HL-60 (cell line): ENCODE data around the gene ADAR.

Experiments used
- DNase-seq, 2 experiments: peaks; one replicate each; pipeline ENCODE4 v3.0.0-alpha.2; 2010 to 2020; ENCODE audit warnings: low read depth in 1 of 2, low spot score in 1 of 2
- H3K27ac ChIP-seq: fragments of 250-450 bp; sonication (Bioruptor Pico); replicated peaks from 2 replicates; pipeline ENCODE4 v1.5.1; 2020; ENCODE audit warnings: mild to moderate bottlenecking, moderate library complexity
- H3K27me3 ChIP-seq: fragments of 250-450 bp; sonication (Bioruptor Pico); 2 replicates; pipeline ENCODE4 v1.5.1; 2021; ENCODE audit warnings: mild to moderate bottlenecking, moderate library complexity; ENCODE audit not compliant: insufficient read depth, poor library complexity, severe bottlenecking
- H3K4me3 ChIP-seq: replicated peaks from 2 replicates; pipeline ENCODE4 v1.5.1; 2011; ENCODE audit warnings: mild to moderate bottlenecking, control low read depth, low read length; ENCODE audit not compliant: insufficient read depth
- GABPA ChIP-seq: IDR thresholded peaks from 2 replicates; pipeline ENCODE4 v1.6.1; 2012; ENCODE audit warnings: low read depth
- POLR2AphosphoS5 ChIP-seq: IDR thresholded peaks from 2 replicates; pipeline ENCODE4 v1.6.1; 2012; ENCODE audit warnings: low read depth
- SPI1 ChIP-seq: IDR thresholded peaks from 2 replicates; pipeline ENCODE4 v1.6.1; 2012; ENCODE audit warnings: low read depth, mild to moderate bottlenecking, borderline replicate concordance
- TF ChIP-seq, protein P1 (sequence below): IDR thresholded peaks from one replicate; pipeline ENCODE4 v1.5.1; 2011; ENCODE audit warnings: low read length, control low read depth, inconsistent platforms; ENCODE audit not compliant: insufficient read depth
- TF ChIP-seq, protein P2 (sequence below): IDR thresholded peaks from 2 replicates; pipeline ENCODE4 v1.6.1; 2012; ENCODE audit warnings: low read depth; ENCODE audit not compliant: insufficient replicate concordance

The ADAR gene

DNA sequence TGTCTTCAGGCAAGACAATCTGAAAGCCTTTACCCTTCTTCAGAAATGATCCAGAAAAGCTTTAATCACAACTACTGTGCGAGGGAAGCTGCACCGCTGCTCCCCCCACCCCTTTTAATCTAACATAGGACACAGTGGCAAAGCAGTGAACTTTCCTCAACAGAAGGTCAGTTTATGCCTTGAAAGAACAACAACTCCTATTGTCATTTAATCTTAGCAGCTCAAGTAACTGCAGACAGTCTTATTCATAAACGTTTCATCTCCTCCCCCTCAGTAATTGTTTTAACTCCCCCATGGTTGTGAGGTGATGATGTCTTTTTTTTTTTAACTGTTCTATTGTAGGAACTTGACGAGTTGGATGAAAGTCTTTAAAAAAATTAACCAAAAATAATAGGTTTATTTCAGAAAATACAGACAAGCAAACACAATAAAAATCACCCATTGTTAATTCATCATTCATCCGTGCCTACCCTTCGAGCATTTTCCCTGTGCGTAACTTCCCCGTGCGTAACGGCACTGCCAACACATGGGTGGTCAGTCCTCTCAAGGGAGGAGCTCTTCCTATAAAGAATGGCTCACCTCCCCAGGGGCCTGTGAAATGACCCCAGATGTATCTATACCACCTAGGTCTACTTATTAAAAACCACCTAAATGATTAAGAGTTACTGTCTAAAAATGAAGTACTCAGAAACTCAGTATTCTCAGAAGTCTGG lies 3.3 kb upstream of the ADAR start:
- no peaks in the 10 kb centered on the region for H3K27me3 ChIP-seq
- H3K4me3 ChIP-seq, result no peak overlapping the region
- no peak for DNase-seq
- TF ChIP-seq POLR2AphosphoS5, result no peak
- no peak for TF ChIP-seq GABPA
- TF ChIP-seq, protein P1, sequence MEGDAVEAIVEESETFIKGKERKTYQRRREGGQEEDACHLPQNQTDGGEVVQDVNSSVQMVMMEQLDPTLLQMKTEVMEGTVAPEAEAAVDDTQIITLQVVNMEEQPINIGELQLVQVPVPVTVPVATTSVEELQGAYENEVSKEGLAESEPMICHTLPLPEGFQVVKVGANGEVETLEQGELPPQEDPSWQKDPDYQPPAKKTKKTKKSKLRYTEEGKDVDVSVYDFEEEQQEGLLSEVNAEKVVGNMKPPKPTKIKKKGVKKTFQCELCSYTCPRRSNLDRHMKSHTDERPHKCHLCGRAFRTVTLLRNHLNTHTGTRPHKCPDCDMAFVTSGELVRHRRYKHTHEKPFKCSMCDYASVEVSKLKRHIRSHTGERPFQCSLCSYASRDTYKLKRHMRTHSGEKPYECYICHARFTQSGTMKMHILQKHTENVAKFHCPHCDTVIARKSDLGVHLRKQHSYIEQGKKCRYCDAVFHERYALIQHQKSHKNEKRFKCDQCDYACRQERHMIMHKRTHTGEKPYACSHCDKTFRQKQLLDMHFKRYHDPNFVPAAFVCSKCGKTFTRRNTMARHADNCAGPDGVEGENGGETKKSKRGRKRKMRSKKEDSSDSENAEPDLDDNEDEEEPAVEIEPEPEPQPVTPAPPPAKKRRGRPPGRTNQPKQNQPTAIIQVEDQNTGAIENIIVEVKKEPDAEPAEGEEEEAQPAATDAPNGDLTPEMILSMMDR, result no peak
- TF ChIP-seq, protein P2, sequence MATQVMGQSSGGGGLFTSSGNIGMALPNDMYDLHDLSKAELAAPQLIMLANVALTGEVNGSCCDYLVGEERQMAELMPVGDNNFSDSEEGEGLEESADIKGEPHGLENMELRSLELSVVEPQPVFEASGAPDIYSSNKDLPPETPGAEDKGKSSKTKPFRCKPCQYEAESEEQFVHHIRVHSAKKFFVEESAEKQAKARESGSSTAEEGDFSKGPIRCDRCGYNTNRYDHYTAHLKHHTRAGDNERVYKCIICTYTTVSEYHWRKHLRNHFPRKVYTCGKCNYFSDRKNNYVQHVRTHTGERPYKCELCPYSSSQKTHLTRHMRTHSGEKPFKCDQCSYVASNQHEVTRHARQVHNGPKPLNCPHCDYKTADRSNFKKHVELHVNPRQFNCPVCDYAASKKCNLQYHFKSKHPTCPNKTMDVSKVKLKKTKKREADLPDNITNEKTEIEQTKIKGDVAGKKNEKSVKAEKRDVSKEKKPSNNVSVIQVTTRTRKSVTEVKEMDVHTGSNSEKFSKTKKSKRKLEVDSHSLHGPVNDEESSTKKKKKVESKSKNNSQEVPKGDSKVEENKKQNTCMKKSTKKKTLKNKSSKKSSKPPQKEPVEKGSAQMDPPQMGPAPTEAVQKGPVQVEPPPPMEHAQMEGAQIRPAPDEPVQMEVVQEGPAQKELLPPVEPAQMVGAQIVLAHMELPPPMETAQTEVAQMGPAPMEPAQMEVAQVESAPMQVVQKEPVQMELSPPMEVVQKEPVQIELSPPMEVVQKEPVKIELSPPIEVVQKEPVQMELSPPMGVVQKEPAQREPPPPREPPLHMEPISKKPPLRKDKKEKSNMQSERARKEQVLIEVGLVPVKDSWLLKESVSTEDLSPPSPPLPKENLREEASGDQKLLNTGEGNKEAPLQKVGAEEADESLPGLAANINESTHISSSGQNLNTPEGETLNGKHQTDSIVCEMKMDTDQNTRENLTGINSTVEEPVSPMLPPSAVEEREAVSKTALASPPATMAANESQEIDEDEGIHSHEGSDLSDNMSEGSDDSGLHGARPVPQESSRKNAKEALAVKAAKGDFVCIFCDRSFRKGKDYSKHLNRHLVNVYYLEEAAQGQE, result no peak
- TF ChIP-seq SPI1, result no peak
- H3K27ac ChIP-seq, result peak overlapping the region; percentile 6; the same call in 1 of the 2 replicates

GRCh38 chr1:154609398-154610380 lies 1.7 kb upstream of the ADAR start:
- DNase-seq, result no peak
- TF ChIP-seq SPI1 (no peak), GABPA (no peak)
- TF ChIP-seq, protein P1, result no peak
- H3K27me3 ChIP-seq, result no peaks in the 10 kb centered on the region
- no peak overlapping the region for H3K27ac ChIP-seq
- H3K4me3 ChIP-seq, result no peak overlapping the region

- H3K27me3 ChIP-seq, result no peaks in the 10 kb centered on the region
- H3K27ac ChIP-seq, result peak overlapping the region; percentile 64
- H3K4me3 ChIP-seq, result peak overlapping the region; percentile 60
- no peak for TF ChIP-seq POLR2AphosphoS5
- no peak for TF ChIP-seq GABPA
- TF ChIP-seq, protein P1, result no peak
- TF ChIP-seq SPI1, result no peak
- TF ChIP-seq, protein P2, result peak; percentile 1
- DNase-seq, result no peak
These were observed 648 bp upstream of the ADAR start for GRCh38 chr1:154608397-154609270.
